Measurements from ENCODE around the gene ABCB9. TPM values are rescaled to one million over a fixed set of nuclear protein-coding genes. Genes with fewer than 3 reads are reported as not detected.

ABCB9 gene
- total RNA-seq, 1 donor: 12.1 TPM

- no peak for DNase-seq (ENCODE audit: low read depth)
- TF ChIP-seq CTCF (IDR thresholded peaks at IDR 0.05; ENCODE audit: insufficient read depth, low read depth, low read length): no peak
- no peak overlapping the region for H3K4me3 ChIP-seq (ENCODE audit: low read depth, low read length)
These were observed 38.4 kb downstream of the ABCB9 start for GRCh38 chr12:122927756-122928403.

- H3K4me3 ChIP-seq (ENCODE audit: low read depth, low read length): no peak overlapping the region
- no peak for TF ChIP-seq CTCF (IDR thresholded peaks at IDR 0.05; ENCODE audit: insufficient read depth, low read depth, low read length)
- peak; percentile 28 for DNase-seq (ENCODE audit: low read depth)
These were observed 44.3 kb downstream of the ABCB9 start for GRCh38 chr12:122921917-122922316.

GRCh38 chr12:122920687-122921086, 45.6 kb downstream of the ABCB9 start:
- DNase-seq (ENCODE audit: low read depth): no peak
- TF ChIP-seq CTCF (IDR thresholded peaks at IDR 0.05; ENCODE audit: insufficient read depth, low read depth, low read length): no peak
- no peak overlapping the region for H3K4me3 ChIP-seq (ENCODE audit: low read depth, low read length)

- no peak for TF ChIP-seq CTCF (IDR thresholded peaks at IDR 0.05; ENCODE audit: insufficient read depth, low read depth, low read length)
- no peak overlapping the region for H3K4me3 ChIP-seq (ENCODE audit: low read depth, low read length)
- no peak for DNase-seq (ENCODE audit: low read depth)
These were observed 47.4 kb downstream of the ABCB9 start for GRCh38 chr12:122918827-122919226.

GRCh38 chr12:122917507-122918121, 48.6 kb downstream of the ABCB9 start:
- no peak overlapping the region for H3K4me3 ChIP-seq (ENCODE audit: low read depth, low read length)
- DNase-seq (ENCODE audit: low read depth): peak; percentile 69
- TF ChIP-seq CTCF (IDR thresholded peaks at IDR 0.05; ENCODE audit: insufficient read depth, low read depth, low read length): no peak

- TF ChIP-seq CTCF (IDR thresholded peaks at IDR 0.05; ENCODE audit: insufficient read depth, low read depth, low read length): no peak
- DNase-seq (ENCODE audit: low read depth): no peak
- H3K4me3 ChIP-seq (ENCODE audit: low read depth, low read length): no peak overlapping the region
These were observed 56.6 kb downstream of the ABCB9 start for GRCh38 chr12:122909442-122910288.
